ENCODE measurements around the gene MYBBP1A. TPM values are rescaled to one million over a fixed set of nuclear protein-coding genes. Genes with fewer than 3 reads are reported as not detected.

Gene MYBBP1A
- total and polyA plus RNA-seq, 2 of the 8 experiments (the other 6 are each of a cell fraction or from before 2014, with no cell fraction given): 46.8 to 151 TPM

GRCh38 chr17:4582101-4582501 is 26.9 kb upstream of the MYBBP1A start:
- H3K23ac ChIP-seq (ENCODE audit: insufficient read length): no peak overlapping the region
- 89% methylated on average over 5 of the region's 7 CpGs; no CpG with 5 or more reads in 1 of the 2 experiments for WGBS, 2 experiments (ENCODE audit: extremely low coverage in 1 of 2, insufficient coverage in 1 of 2, insufficient read length in 1 of 2, insufficient replicate concordance in 2 of 2, low coverage in 1 of 2, low lambda C conversion rate in 2 of 2, missing lambda C conversion rate in 1 of 2)
- H3K9ac ChIP-seq (replicated peaks in 1 of 4; ENCODE audit: extremely low read depth in 1 of 4, low read depth in 3 of 4, low read length in 3 of 4): no peak overlapping the region
- ChIA-PET POLR2A (ENCODE audit: partially characterized antibody) (interaction anchor here (0.9 to 1.6 kb wide), 4 partner anchors 9 to 44 kb away, joined by 5 to 6 read pairs (median 5); no protein-coding TSS in a partner anchor), CTCF (ENCODE audit: partially characterized antibody) (interaction anchor here (0.6 to 8.8 kb wide), 7 partner anchors 14 to 144 kb away, joined by 3 to 114 read pairs (median 7); partner anchors contain the start of gene GGT6)
- H3K23me2 ChIP-seq (ENCODE audit: low read depth, low read length): peaks cover 10% of the 10 kb centered on the region; the same call in 1 of the 2 replicates
- DNase-seq (ENCODE audit: low read depth in 1 of 2, low spot score in 2 of 2): no peak
- H4K20me1 ChIP-seq (replicated peaks in 1 of 2; ENCODE audit: control insufficient read depth in 1 of 2, insufficient read depth in 2 of 2, low read length in 2 of 2): peaks cover 0 to 1% of the 10 kb centered on the region in 2 experiments
- no peak overlapping the region for H2BK5ac ChIP-seq (ENCODE audit: low read depth, low read length)
- H3K4me1 ChIP-seq (replicated peaks in 1 of 4; ENCODE audit: control insufficient read depth in 3 of 4, insufficient read depth in 4 of 4, low read length in 3 of 4): peaks cover 3 to 22% (median 16%) of the 10 kb centered on the region in 4 experiments
- no peaks in the 10 kb centered on the region for H3K36me3 ChIP-seq (ENCODE audit: control insufficient read depth in 2 of 4, insufficient read depth in 4 of 4, low read length in 3 of 4)
- H2AK5ac ChIP-seq (ENCODE audit: low read depth, low read length): no peak overlapping the region
- H2BK12ac ChIP-seq (ENCODE audit: low read depth, low read length): no peak overlapping the region
- H3K18ac ChIP-seq (ENCODE audit: extremely low read depth, low read length): peak overlapping the region; percentile 19; the same call in 1 of the 2 replicates
- H3K79me2 ChIP-seq (ENCODE audit: control insufficient read depth in 1 of 2, insufficient read depth in 2 of 2, low read length in 2 of 2): no peaks in the 10 kb centered on the region
- no peak overlapping the region for H3K4me3 ChIP-seq (ENCODE audit: extremely low read depth in 1 of 4, insufficient read depth in 2 of 4, low read depth in 3 of 4, low read length in 4 of 4)
- H2AFZ ChIP-seq (ENCODE audit: low read length): no peak overlapping the region
- no peak for TF ChIP-seq RAD21 (IDR thresholded peaks at IDR 0.05 in 1 of 2, conservative IDR thresholded peaks at IDR 0.05 in 1 of 2; ENCODE audit: low read depth in 2 of 2, low read length in 2 of 2)
- TF ChIP-seq NANOG (IDR thresholded peaks at IDR 0.05; ENCODE audit: insufficient read depth, low read depth, low read length, poor library complexity, severe bottlenecking): no peak
- no peak for TF ChIP-seq POU5F1 (IDR thresholded peaks at IDR 0.05; ENCODE audit: low read depth, low read length)
- TF ChIP-seq EZH2 (IDR thresholded peaks at IDR 0.05; ENCODE audit: low read depth, low read length, severe bottlenecking): no peak
- TF ChIP-seq BCL11A (IDR thresholded peaks at IDR 0.05; ENCODE audit: low read depth in 2 of 2, low read length in 2 of 2): no peak
- TF ChIP-seq ZNF274 (IDR thresholded peaks at IDR 0.05; ENCODE audit: borderline replicate concordance, extremely low read depth, low read length): no peak
- no peak for TF ChIP-seq RFX5 (IDR thresholded peaks at IDR 0.05; ENCODE audit: borderline replicate concordance, low read depth, low read length)
- TF ChIP-seq POLR2A (IDR thresholded peaks at IDR 0.05; ENCODE audit: control extremely low read depth in 1 of 2, low read depth in 2 of 2, low read length in 2 of 2): no peak
- no peak for TF ChIP-seq BACH1 (IDR thresholded peaks at IDR 0.05; ENCODE audit: low read length)
- TF ChIP-seq KDM1A (IDR thresholded peaks at IDR 0.05; ENCODE audit: borderline replicate concordance, low read length): no peak
- H3K27me3 ChIP-seq (replicated peaks in 1 of 4; ENCODE audit: control insufficient read depth in 3 of 4, extremely low read depth in 1 of 4, insufficient read depth in 3 of 4, low read length in 3 of 4): peaks cover 8 to 45% (median 38%) of the 10 kb centered on the region in 4 experiments
- H3K27ac ChIP-seq (ENCODE audit: low read depth, low read length): no peak overlapping the region
- no peak overlapping the region for H4K91ac ChIP-seq (replicated peaks; ENCODE audit: insufficient read length, low read length)
- no peak overlapping the region for H3K4ac ChIP-seq (replicated peaks; ENCODE audit: insufficient read length, low read depth, low read length)
- H4K8ac ChIP-seq (ENCODE audit: extremely low read depth, insufficient read depth, low read length): no peak overlapping the region
- H3K14ac ChIP-seq (ENCODE audit: insufficient read length): no peak overlapping the region
- H3K9me3 ChIP-seq (ENCODE audit: insufficient read depth in 2 of 2, low read depth in 1 of 2, low read length in 1 of 2): no peaks in the 10 kb centered on the region
- no peak overlapping the region for H2BK120ac ChIP-seq (replicated peaks; ENCODE audit: low read depth, low read length)
- H3K4me2 ChIP-seq (ENCODE audit: insufficient read depth in 1 of 2, low read depth in 2 of 2, low read length in 2 of 2): peak overlapping the region in 1 of 2 experiments; percentile 29; a peak in 1 of 4 replicates
- 0 out of 2 replicates have a peak overlapping the region, but pooled peaks have one; percentile 72 for H2BK20ac ChIP-seq (ENCODE audit: low read length)
- no peak for FAIRE-seq
- no peak overlapping the region for H3K56ac ChIP-seq (replicated peaks; ENCODE audit: insufficient read length, low read depth, low read length)
- no peak overlapping the region for H4K5ac ChIP-seq (ENCODE audit: insufficient read length, low read depth, low read length)
- H3K79me1 ChIP-seq (ENCODE audit: low read depth, low read length): no peaks in the 10 kb centered on the region
- H2BK15ac ChIP-seq (ENCODE audit: low read length): 0 out of 2 replicates have a peak overlapping the region, but pooled peaks have one; percentile 16
